ENCODE data around the gene EPHX1.

Gene EPHX1

GRCh38 chr1:225889743-225890142 lies 79.8 kb downstream of the EPHX1 start:
- Histone ChIP-seq H3K27me3 (ENCODE audit: insufficient read depth, low read length) (peaks cover 6% of the 10 kb centered on the region), H2AFZ (ENCODE audit: low read depth, low read length) (no peak overlapping the region), H3K4me1 (ENCODE audit: insufficient read depth, low read length) (peaks cover 8% of the 10 kb centered on the region), H3K4me3 (ENCODE audit: low read length) (no peak overlapping the region), H3K9me3 (ENCODE audit: low read length) (no peaks in the 10 kb centered on the region), H3K36me3 (ENCODE audit: insufficient read depth, low read length) (no peaks in the 10 kb centered on the region)

GRCh38 chr1:225890346-225891228 lies 80.7 kb downstream of the EPHX1 start:
- no peaks in the 10 kb centered on the region for H3K9me3 ChIP-seq (ENCODE audit: low read length)
- no peak overlapping the region for H3K4me3 ChIP-seq (ENCODE audit: low read length)
- H3K27me3 ChIP-seq (ENCODE audit: insufficient read depth, low read length): peaks cover 6% of the 10 kb centered on the region
- no peak overlapping the region for H2AFZ ChIP-seq (ENCODE audit: low read depth, low read length)
- H3K4me1 ChIP-seq (ENCODE audit: insufficient read depth, low read length): peaks cover 8% of the 10 kb centered on the region
- no peaks in the 10 kb centered on the region for H3K36me3 ChIP-seq (ENCODE audit: insufficient read depth, low read length)

GRCh38 chr1:225891229-225891972 lies 81.5 kb downstream of the EPHX1 start:
- Histone ChIP-seq H3K4me3 (ENCODE audit: low read length) (no peak overlapping the region), H2AFZ (ENCODE audit: low read depth, low read length) (no peak overlapping the region), H3K27me3 (ENCODE audit: insufficient read depth, low read length) (peaks cover 6% of the 10 kb centered on the region), H3K9me3 (ENCODE audit: low read length) (no peaks in the 10 kb centered on the region), H3K4me1 (ENCODE audit: insufficient read depth, low read length) (peaks cover 8% of the 10 kb centered on the region), H3K36me3 (ENCODE audit: insufficient read depth, low read length) (no peaks in the 10 kb centered on the region)

- H3K27me3 ChIP-seq (ENCODE audit: insufficient read depth, low read length): peaks cover 6% of the 10 kb centered on the region
- H2AFZ ChIP-seq (ENCODE audit: low read depth, low read length): no peak overlapping the region
- no peaks in the 10 kb centered on the region for H3K9me3 ChIP-seq (ENCODE audit: low read length)
- H3K4me3 ChIP-seq (ENCODE audit: low read length): no peak overlapping the region
- H3K36me3 ChIP-seq (ENCODE audit: insufficient read depth, low read length): no peaks in the 10 kb centered on the region
- peaks cover 6% of the 10 kb centered on the region for H3K4me1 ChIP-seq (ENCODE audit: insufficient read depth, low read length)
Measured at GRCh38 chr1:225892307-225892706, 82.4 kb downstream of the EPHX1 start.

Measured in neuron (in vitro differentiated cells).